SK-N-SH treated with all-trans-retinoic acid at 6 μM for 48 hours (cell line): Measurements from ENCODE around the gene GLRX.

Experiments
- ATAC-seq: fragments of 200-7000 bp; cut with Tn5 transposase; 3 replicates; pipeline ENCODE4 v1.9.1; 2020; ENCODE audit warnings: mild to moderate bottlenecking, moderate library complexity
- ARNTL ChIP-seq: fragments of 450-650 bp; formaldehyde crosslinking; IDR thresholded peaks from 2 replicates; pipeline ENCODE4 v1.5.0; 2020; ENCODE audit warnings: low read depth, mild to moderate bottlenecking, moderate library complexity, borderline replicate concordance
- BACH2 ChIP-seq: fragments of 250-450 bp; sonication (Bioruptor Pico); IDR thresholded peaks from 2 replicates; pipeline ENCODE4 v1.9.0; 2021; ENCODE audit warnings: mild to moderate bottlenecking, borderline replicate concordance
- CREB5 ChIP-seq: fragments of 250-450 bp; sonication (Bioruptor Pico); IDR thresholded peaks from 2 replicates; pipeline ENCODE4 v1.5.1; 2020; ENCODE audit warnings: low read depth, mild to moderate bottlenecking, moderate library complexity
- CSRNP3 ChIP-seq: fragments of 250-450 bp; sonication (Bioruptor Pico); IDR thresholded peaks from 2 replicates; pipeline ENCODE4 v1.5.1; 2021; ENCODE audit warnings: mild to moderate bottlenecking, moderate library complexity
- ESRRG ChIP-seq: fragments of 250-450 bp; sonication (Bioruptor Pico); IDR thresholded peaks from 2 replicates; pipeline ENCODE4 v1.6.1; 2021; ENCODE audit warnings: mild to moderate bottlenecking
- GLIS3 ChIP-seq: fragments of 250-450 bp; sonication (Bioruptor Pico); IDR thresholded peaks from 2 replicates; pipeline ENCODE4 v1.5.0; 2020; ENCODE audit warnings: mild to moderate bottlenecking, moderate library complexity
- ISL1 ChIP-seq: fragments of 250-450 bp; sonication (Bioruptor Pico); IDR thresholded peaks from 2 replicates; pipeline ENCODE4 v2.1.2; 2022; ENCODE audit warnings: mild to moderate bottlenecking, moderate library complexity
- PATZ1 ChIP-seq: fragments of 250-450 bp; sonication (Bioruptor Pico); IDR thresholded peaks from 2 replicates; pipeline ENCODE4 v1.8.0; 2020; ENCODE audit warnings: mild to moderate bottlenecking, moderate library complexity, borderline replicate concordance
- POU6F1 ChIP-seq: fragments of 250-450 bp; sonication (Bioruptor Pico); IDR thresholded peaks from 2 replicates; pipeline ENCODE4 v1.8.0; 2021; ENCODE audit warnings: low read depth, mild to moderate bottlenecking, moderate library complexity, borderline replicate concordance
- PPARA ChIP-seq: fragments of 250-450 bp; sonication (Bioruptor Pico); IDR thresholded peaks from 2 replicates; pipeline ENCODE4 v1.5.0; 2020; ENCODE audit warnings: mild to moderate bottlenecking, borderline replicate concordance
- RARB ChIP-seq: fragments of 250-450 bp; sonication (Bioruptor Pico); IDR thresholded peaks from 2 replicates; pipeline ENCODE4 v1.8.0; 2021; ENCODE audit warnings: mild to moderate bottlenecking, moderate library complexity
- SNAI2 ChIP-seq: fragments of 250-450 bp; sonication (Bioruptor Pico); IDR thresholded peaks from 2 replicates; pipeline ENCODE4 v1.5.0; 2020; ENCODE audit warnings: mild to moderate bottlenecking, moderate library complexity
- TCF4 ChIP-seq: fragments of 250-450 bp; sonication (Bioruptor Pico); IDR thresholded peaks from 2 replicates; pipeline ENCODE4 v1.8.0; 2021; ENCODE audit warnings: mild to moderate bottlenecking, moderate library complexity, borderline replicate concordance
- TOX ChIP-seq: fragments of 250-450 bp; sonication (Bioruptor Pico); IDR thresholded peaks from 2 replicates; pipeline ENCODE4 v1.8.0; 2021; ENCODE audit warnings: mild to moderate bottlenecking, moderate library complexity, borderline replicate concordance
- TSHZ2 ChIP-seq: fragments of 250-450 bp; sonication (Bioruptor Pico); IDR thresholded peaks from 2 replicates; pipeline ENCODE4 v1.5.0; 2020; ENCODE audit warnings: mild to moderate bottlenecking, moderate library complexity
- ZC3H10 ChIP-seq: fragments of 250-450 bp; sonication (Bioruptor Pico); IDR thresholded peaks from 2 replicates; pipeline ENCODE4 v1.5.1; 2021; ENCODE audit warnings: mild to moderate bottlenecking, moderate library complexity
- ZFP3 ChIP-seq: fragments of 250-450 bp; sonication (Bioruptor Pico); IDR thresholded peaks from 2 replicates; pipeline ENCODE4 v1.5.0; 2020; ENCODE audit warnings: mild to moderate bottlenecking, moderate library complexity
- ZFP30 ChIP-seq: fragments of 450-650 bp; formaldehyde crosslinking; IDR thresholded peaks from 2 replicates; pipeline ENCODE4 v1.5.0; 2022; ENCODE audit warnings: mild to moderate bottlenecking, moderate library complexity
- ZNF565 ChIP-seq: fragments of 450-650 bp; formaldehyde crosslinking; conservative IDR thresholded peaks from 2 replicates; pipeline ENCODE4 v1.5.0; 2020; ENCODE audit warnings: low read depth, mild to moderate bottlenecking, moderate library complexity
- ZNF70 ChIP-seq: fragments of 450-650 bp; formaldehyde crosslinking; IDR thresholded peaks from 2 replicates; pipeline ENCODE4 v1.5.0; 2020; ENCODE audit warnings: mild to moderate bottlenecking, moderate library complexity
- ZNF8 ChIP-seq: fragments of 450-650 bp; formaldehyde crosslinking; IDR thresholded peaks from 2 replicates; pipeline ENCODE4 v1.5.0; 2020; ENCODE audit warnings: mild to moderate bottlenecking, moderate library complexity

Gene GLRX

GRCh38 chr5:95832664-95833063 is 10.1 kb upstream of the GLRX start:
- TF ChIP-seq PPARA (CRISPR knock-in tag) (no peak), BACH2 (CRISPR knock-in tag) (no peak), CSRNP3 (CRISPR knock-in tag) (no peak), CREB5 (CRISPR knock-in tag) (no peak), ESRRG (no peak), ZFP3 (CRISPR knock-in tag) (no peak), ZFP30 (CRISPR knock-in tag) (no peak), ZC3H10 (CRISPR knock-in tag) (no peak), TOX (no peak), ZNF70 (no peak), TSHZ2 (CRISPR knock-in tag) (no peak), POU6F1 (CRISPR knock-in tag) (no peak), TCF4 (CRISPR knock-in tag) (no peak), ZNF8 (no peak), ZNF565 (CRISPR knock-in tag) (no peak), ISL1 (CRISPR knock-in tag) (no peak), RARB (CRISPR knock-in tag) (no peak), ARNTL (CRISPR knock-in tag) (no peak), GLIS3 (CRISPR knock-in tag) (no peak)
- ATAC-seq, result no peak

- no peak for ATAC-seq
- TF ChIP-seq BACH2 (CRISPR knock-in tag) (no peak), TSHZ2 (CRISPR knock-in tag) (no peak), ARNTL (CRISPR knock-in tag) (no peak), PATZ1 (no peak), ZFP30 (CRISPR knock-in tag) (no peak), TCF4 (CRISPR knock-in tag) (no peak), ESRRG (no peak), PPARA (CRISPR knock-in tag) (no peak), SNAI2 (CRISPR knock-in tag) (no peak), TOX (no peak), ZNF565 (CRISPR knock-in tag) (no peak)
Observed at GRCh38 chr5:95830226-95830625, 7.7 kb upstream of the GLRX start.
